Measurements from ENCODE around the gene PSMG3. TPM values are rescaled to one million over a fixed set of nuclear protein-coding genes. Genes with fewer than 3 reads are reported as not detected.

PSMG3 gene
- total RNA-seq, 4 donors from 2014 or later, result 13.5 to 39.7 (median 31.5) TPM

DNA sequence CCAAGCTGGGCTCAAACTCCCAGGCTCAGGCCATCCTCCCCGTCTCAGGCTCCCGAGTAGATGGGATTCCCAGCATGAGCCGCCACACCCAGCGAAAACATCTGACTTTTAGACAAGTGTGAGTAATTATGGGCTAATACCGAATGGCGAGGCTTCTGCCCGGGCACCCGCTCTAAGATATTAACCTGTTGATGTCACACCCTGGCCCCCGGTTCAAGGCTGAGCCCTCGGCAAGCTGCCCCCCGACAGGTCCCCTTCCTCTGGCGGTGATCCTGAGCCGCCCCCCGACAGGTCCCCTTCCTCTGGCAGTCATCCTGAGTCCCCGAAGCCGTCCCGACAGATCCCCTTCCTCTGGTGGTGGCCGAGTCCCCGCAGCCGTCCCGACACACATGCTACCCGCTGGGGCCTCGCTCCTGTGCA lies 5.2 kb downstream of the PSMG3 start:
- TF ChIP-seq, protein P1, sequence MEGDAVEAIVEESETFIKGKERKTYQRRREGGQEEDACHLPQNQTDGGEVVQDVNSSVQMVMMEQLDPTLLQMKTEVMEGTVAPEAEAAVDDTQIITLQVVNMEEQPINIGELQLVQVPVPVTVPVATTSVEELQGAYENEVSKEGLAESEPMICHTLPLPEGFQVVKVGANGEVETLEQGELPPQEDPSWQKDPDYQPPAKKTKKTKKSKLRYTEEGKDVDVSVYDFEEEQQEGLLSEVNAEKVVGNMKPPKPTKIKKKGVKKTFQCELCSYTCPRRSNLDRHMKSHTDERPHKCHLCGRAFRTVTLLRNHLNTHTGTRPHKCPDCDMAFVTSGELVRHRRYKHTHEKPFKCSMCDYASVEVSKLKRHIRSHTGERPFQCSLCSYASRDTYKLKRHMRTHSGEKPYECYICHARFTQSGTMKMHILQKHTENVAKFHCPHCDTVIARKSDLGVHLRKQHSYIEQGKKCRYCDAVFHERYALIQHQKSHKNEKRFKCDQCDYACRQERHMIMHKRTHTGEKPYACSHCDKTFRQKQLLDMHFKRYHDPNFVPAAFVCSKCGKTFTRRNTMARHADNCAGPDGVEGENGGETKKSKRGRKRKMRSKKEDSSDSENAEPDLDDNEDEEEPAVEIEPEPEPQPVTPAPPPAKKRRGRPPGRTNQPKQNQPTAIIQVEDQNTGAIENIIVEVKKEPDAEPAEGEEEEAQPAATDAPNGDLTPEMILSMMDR (IDR thresholded peaks at IDR 0.05; ENCODE audit: low read depth), result no peak

DNA sequence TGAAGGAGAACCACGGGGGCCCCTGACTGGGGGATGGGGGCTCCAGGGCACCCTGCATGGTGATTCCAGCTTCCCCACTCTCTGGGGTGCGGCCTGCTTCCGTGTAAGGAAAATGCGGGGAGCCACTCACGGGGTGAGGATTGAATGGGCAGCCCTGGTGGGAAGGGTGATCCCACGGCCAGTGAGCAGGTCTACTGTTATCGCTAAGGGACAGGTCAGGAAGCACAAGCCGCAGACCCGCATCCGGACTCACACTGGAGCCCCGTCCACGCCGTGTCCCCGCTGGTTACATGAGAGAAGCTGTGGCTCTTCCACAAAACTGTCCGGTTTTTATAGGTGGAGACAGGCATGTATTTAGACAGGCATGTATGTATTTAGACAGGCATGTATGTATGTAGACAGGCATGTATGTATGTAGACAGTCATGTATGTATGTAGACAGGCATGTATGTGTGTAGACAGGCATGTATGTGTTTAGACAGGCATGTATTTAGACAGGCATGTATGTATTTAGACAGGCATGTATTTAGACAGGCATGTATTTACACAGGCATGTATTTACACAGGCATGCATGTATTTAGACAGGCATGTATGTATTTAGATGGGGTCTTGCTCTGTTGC lies 5.7 kb downstream of the PSMG3 start:
- TF ChIP-seq, protein P1 (IDR thresholded peaks at IDR 0.05; ENCODE audit: low read depth), result no peak

DNA sequence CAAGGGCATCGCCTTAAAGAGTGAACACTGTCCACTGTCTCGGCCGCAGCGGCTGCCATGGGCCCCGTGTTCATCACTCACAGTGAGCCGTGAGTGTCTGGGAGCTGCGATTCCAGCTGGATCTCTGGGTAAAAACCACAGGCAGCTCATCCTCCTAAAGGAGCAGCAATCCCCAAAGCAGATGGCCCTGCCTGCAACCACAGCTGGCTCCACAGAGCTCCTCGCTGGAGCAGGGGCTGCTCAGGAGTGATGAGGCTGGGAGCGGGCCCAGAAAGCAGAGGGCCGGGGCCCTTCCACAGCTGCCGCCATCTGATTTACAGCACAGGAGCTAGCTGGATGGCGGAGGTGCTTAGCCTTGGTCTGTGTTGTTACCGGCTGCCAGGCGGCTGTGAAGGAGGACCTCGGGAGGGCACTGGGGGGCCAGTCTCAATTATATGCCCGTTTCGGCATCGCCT lies 7.2 kb downstream of the PSMG3 start:
- TF ChIP-seq, protein P1 (IDR thresholded peaks at IDR 0.05; ENCODE audit: low read depth), result no peak

DNA sequence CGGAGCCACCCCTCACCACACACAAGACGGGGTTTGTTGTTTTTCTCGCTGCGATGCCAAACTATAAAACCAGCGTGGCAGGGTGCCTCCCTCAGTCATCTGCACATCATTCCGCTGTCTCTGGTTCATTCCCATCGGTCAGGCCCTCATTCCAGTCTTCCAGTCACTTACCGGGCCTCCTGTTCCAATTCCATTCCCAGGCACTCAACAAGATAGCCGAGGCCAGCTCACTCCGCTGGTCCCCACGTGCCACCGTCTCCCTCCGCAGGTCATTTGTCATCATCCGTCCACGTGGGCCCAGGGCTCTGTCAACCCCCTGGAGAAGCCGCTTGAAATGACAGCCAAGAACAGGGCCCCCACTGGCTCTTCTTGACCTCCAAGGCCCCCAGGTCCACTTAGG lies 7.7 kb downstream of the PSMG3 start:
- TF ChIP-seq, protein P1 (IDR thresholded peaks at IDR 0.05; ENCODE audit: low read depth), result no peak

DNA sequence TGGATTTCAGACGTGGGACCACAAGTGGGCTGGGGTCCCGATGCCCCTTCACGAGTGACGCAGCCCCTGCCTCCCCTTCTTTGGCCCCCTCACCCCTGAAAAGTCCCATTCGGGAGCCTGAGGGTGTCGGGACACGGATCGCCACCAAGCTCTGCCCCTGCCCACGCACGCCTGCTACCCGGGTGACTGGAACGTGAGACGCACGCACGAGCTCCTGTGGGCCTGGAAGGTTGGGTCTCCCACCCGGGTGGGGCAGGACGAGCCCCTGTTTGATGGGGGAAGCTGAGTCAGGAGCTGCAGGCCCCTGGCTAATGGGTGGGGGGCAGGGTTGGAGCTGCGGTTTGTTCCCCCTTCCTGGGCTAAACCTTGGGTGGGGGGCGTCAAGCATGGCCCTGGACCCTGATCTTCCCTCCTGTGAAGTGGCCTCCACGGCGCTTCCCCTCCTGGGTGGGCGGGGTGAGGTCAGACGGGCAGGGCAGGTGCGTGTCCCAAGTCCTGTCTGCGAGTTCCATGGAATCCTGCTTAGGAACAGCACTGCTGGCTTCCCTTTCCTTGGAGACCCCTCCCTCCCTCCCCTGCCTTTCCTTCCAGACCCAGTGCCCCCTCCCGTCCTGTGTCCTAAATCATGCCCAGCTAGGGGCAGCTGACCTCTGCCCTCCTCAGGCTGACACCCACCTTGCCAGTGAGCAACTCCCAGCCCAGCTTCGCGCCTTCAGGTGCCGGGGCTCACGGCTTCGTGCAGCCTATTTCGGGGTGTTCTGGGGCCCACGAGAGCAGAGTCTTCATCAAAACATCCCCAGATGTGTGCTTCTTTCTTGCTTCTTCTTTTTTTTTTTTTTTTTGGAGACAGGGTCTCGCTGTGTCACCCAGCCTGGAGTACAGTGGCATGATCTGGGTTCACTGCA lies 8.5 kb downstream of the PSMG3 start:
- TF ChIP-seq, protein P1 (IDR thresholded peaks at IDR 0.05; ENCODE audit: low read depth), result no peak

DNA sequence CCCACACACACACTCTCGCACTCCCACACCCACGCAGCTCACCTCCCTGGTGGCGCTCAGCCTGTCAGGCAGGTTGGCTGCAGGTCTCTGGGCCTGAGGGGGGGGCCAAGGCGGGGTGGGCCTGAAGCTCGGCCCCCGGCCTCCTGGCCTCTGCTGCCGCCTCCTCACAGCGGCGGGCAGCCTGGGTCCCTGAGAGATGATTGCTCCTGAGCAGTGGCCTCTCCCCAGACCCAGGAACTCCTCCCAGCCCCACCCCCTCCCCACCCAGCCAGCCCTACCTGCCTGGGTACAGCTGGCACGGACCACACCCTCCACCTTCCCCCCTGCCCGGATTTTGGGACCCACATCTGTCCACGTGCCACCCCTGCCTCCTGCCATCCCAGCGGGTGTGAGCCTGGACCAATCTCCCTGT lies 9.2 kb downstream of the PSMG3 start:
- TF ChIP-seq, protein P1 (IDR thresholded peaks at IDR 0.05; ENCODE audit: low read depth), result no peak

All from subcutaneous adipose tissue (tissue), 4 donors.